Esophagus squamous epithelium (tissue), 4 donors: Measurements from ENCODE around the gene MAEA.

Experiments used
- POLR2A ChIP-seq, 4 donors: fragments of 450-650 bp; IDR thresholded peaks; one replicate each; pipeline ENCODE4 v1.6.1; 2017; ENCODE audit warnings: antibody characterized with exemption in 4 of 4, mild to moderate bottlenecking in 4 of 4, moderate library complexity in 3 of 4
- TF ChIP-seq, protein P1 (sequence below), 6 experiments: fragments of 450-650 bp in 4 of 6; fragments of 200-600 bp in 2 of 6; sonication (generic) in 2 of 6; IDR thresholded peaks; one replicate each; pipeline ENCODE4 v1.5.1; 2016 to 2019; ENCODE audit warnings: antibody characterized with exemption in 6 of 6, mild to moderate bottlenecking in 4 of 6, moderate library complexity in 4 of 6

GRCh38 chr4:1337376-1337831, 47.7 kb downstream of the MAEA start:
- TF ChIP-seq POLR2A (IDR thresholded peaks at IDR 0.05) = no peak
- TF ChIP-seq, protein P1, sequence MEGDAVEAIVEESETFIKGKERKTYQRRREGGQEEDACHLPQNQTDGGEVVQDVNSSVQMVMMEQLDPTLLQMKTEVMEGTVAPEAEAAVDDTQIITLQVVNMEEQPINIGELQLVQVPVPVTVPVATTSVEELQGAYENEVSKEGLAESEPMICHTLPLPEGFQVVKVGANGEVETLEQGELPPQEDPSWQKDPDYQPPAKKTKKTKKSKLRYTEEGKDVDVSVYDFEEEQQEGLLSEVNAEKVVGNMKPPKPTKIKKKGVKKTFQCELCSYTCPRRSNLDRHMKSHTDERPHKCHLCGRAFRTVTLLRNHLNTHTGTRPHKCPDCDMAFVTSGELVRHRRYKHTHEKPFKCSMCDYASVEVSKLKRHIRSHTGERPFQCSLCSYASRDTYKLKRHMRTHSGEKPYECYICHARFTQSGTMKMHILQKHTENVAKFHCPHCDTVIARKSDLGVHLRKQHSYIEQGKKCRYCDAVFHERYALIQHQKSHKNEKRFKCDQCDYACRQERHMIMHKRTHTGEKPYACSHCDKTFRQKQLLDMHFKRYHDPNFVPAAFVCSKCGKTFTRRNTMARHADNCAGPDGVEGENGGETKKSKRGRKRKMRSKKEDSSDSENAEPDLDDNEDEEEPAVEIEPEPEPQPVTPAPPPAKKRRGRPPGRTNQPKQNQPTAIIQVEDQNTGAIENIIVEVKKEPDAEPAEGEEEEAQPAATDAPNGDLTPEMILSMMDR (IDR thresholded peaks at IDR 0.05) = no peak
